WTC11 (cell line): ENCODE results near the gene LTN1. TPM values are rescaled to one million over a fixed set of nuclear protein-coding genes. Genes with fewer than 3 reads are reported as not detected.

ENCODE experiments used
- ATAC-seq: fragments of 200-7000 bp; cut with Tn5 transposase; 2 replicates; pipeline ENCODE4 v1.10.0; 2021; ENCODE audit warnings: mild to moderate bottlenecking, moderate library complexity
- CTCF ChIA-PET: fragments of 300-600 bp; sonication (Branson Sonifier 250); formaldehyde crosslinking; loops from one replicate; lab custom pipeline; 2021; ENCODE audit warnings: antibody characterized with exemption; lab: Charles Lee
- POLR2A ChIA-PET: fragments of 350-600 bp; sonication (Branson Sonifier 250); formaldehyde crosslinking; loops from one replicate; lab custom pipeline; 2021; ENCODE audit warnings: antibody characterized with exemption; lab: Charles Lee
- DNase-seq: peaks from one replicate; pipeline ENCODE4 v3.0.0; 2021; ENCODE audit warnings: low spot score
- H3K27ac Mint-ChIP-seq: 2 replicates; pipeline ENCODE4 v1.8.0; 2021; ENCODE audit warnings: mixed read lengths
- H3K27me3 Mint-ChIP-seq: 2 replicates; pipeline ENCODE4 v1.8.0; 2021; ENCODE audit warnings: low read depth, mild to moderate bottlenecking, moderate library complexity, mixed read lengths
- H3K36me3 Mint-ChIP-seq: 2 replicates; pipeline ENCODE4 v1.8.0; 2021; ENCODE audit warnings: mixed read lengths
- H3K4me1 Mint-ChIP-seq: 2 replicates; pipeline ENCODE4 v1.8.0; 2022; ENCODE audit warnings: mixed read lengths
- H3K4me3 Mint-ChIP-seq: 2 replicates; pipeline ENCODE4 v1.8.0; 2021; ENCODE audit warnings: mild to moderate bottlenecking, moderate library complexity, mixed read lengths
- H3K9me3 Mint-ChIP-seq: 2 replicates; pipeline ENCODE4 v1.8.0; 2021; ENCODE audit warnings: mixed read lengths
- ELF4 ChIP-seq: sonication (generic); formaldehyde crosslinking; IDR thresholded peaks from 2 replicates; pipeline ENCODE4 v1.8.1; 2022; ENCODE audit warnings: low read depth, mild to moderate bottlenecking, moderate library complexity, missing genetic modification reagents
- EMX1 ChIP-seq: fragments of 250-450 bp; sonication (Bioruptor Pico); IDR thresholded peaks from 2 replicates; pipeline ENCODE4 v1.8.0; 2021; ENCODE audit warnings: mild to moderate bottlenecking
- FOXK1 ChIP-seq: sonication (generic); formaldehyde crosslinking; IDR thresholded peaks from 2 replicates; pipeline ENCODE4 v1.8.0; 2022; ENCODE audit warnings: mild to moderate bottlenecking, moderate library complexity, missing genetic modification reagents
- IRF2 ChIP-seq: sonication (generic); formaldehyde crosslinking; IDR thresholded peaks from 2 replicates; pipeline ENCODE4 v1.8.0; 2022; ENCODE audit warnings: low read depth, missing genetic modification reagents, borderline replicate concordance
- KAT7 ChIP-seq: sonication (generic); formaldehyde crosslinking; IDR thresholded peaks from 2 replicates; pipeline ENCODE4 v1.8.1; 2023; ENCODE audit warnings: missing genetic modification reagents, mild to moderate bottlenecking, borderline replicate concordance
- NFYB ChIP-seq: sonication (generic); formaldehyde crosslinking; conservative IDR thresholded peaks from 2 replicates; pipeline ENCODE4 v1.8.0; 2022; ENCODE audit warnings: low read depth, missing genetic modification reagents
- OVOL2 ChIP-seq: fragments of 250-450 bp; sonication (Bioruptor Pico); IDR thresholded peaks from 2 replicates; pipeline ENCODE4 v1.9.0; 2021; ENCODE audit warnings: mild to moderate bottlenecking, borderline replicate concordance
- RORB ChIP-seq: fragments of 250-450 bp; sonication (Bioruptor Pico); IDR thresholded peaks from 2 replicates; pipeline ENCODE4 v1.9.0; 2021; ENCODE audit warnings: mild to moderate bottlenecking
- ZNF263 ChIP-seq: sonication (generic); formaldehyde crosslinking; IDR thresholded peaks from 2 replicates; pipeline ENCODE4 v1.8.1; 2022; ENCODE audit warnings: low read depth, mild to moderate bottlenecking, moderate library complexity, missing genetic modification reagents
- ZNF416 ChIP-seq: fragments of 250-450 bp; sonication (Bioruptor Pico); IDR thresholded peaks from 2 replicates; pipeline ENCODE4 v1.9.0; 2021; ENCODE audit warnings: mild to moderate bottlenecking, inconsistent platforms
- ZNF423 ChIP-seq: fragments of 250-450 bp; sonication (Bioruptor Pico); IDR thresholded peaks from 2 replicates; pipeline ENCODE4 v2.1.2; 2022; ENCODE audit warnings: mild to moderate bottlenecking, moderate library complexity
- total RNA-seq: library from RNA; stranded (reverse); gene quantifications from 3 replicates; pipeline ENCODE4 v1.2.3, GENCODE V29; 2021
- TF ChIP-seq, protein P1 (sequence below): sonication (generic); formaldehyde crosslinking; IDR thresholded peaks from 2 replicates; pipeline ENCODE4 v1.8.1; 2022; ENCODE audit warnings: low read depth, missing genetic modification reagents, borderline replicate concordance
- TF ChIP-seq, protein P2 (sequence below): sonication (generic); formaldehyde crosslinking; conservative IDR thresholded peaks from 2 replicates; pipeline ENCODE4 v1.8.1; 2023; ENCODE audit warnings: mild to moderate bottlenecking, low read depth, missing genetic modification reagents, moderate library complexity
- TF ChIP-seq, protein P3 (sequence below): sonication (generic); formaldehyde crosslinking; IDR thresholded peaks from 2 replicates; pipeline ENCODE4 v1.8.1; 2022; ENCODE audit warnings: mild to moderate bottlenecking, moderate library complexity, missing genetic modification reagents
- TF ChIP-seq, protein P4 (sequence below): sonication (generic); formaldehyde crosslinking; IDR thresholded peaks from 2 replicates; pipeline ENCODE4 v1.8.1; 2023; ENCODE audit warnings: mild to moderate bottlenecking, missing genetic modification reagents, moderate library complexity
- TF ChIP-seq, protein P5 (sequence below): sonication (generic); formaldehyde crosslinking; IDR thresholded peaks from 2 replicates; pipeline ENCODE4 v1.8.1; 2023; ENCODE audit warnings: mild to moderate bottlenecking, missing genetic modification reagents
- TF ChIP-seq, protein P6 (sequence below): fragments of 250-450 bp; sonication (Bioruptor Pico); IDR thresholded peaks from 2 replicates; pipeline ENCODE4 v1.9.0; 2021; ENCODE audit warnings: moderate library complexity, mild to moderate bottlenecking, inconsistent platforms, borderline replicate concordance
- TF ChIP-seq, protein P7 (sequence below): sonication (generic); formaldehyde crosslinking; IDR thresholded peaks from 2 replicates; pipeline ENCODE4 v1.8.1; 2022; ENCODE audit warnings: mild to moderate bottlenecking, missing genetic modification reagents, moderate library complexity, borderline replicate concordance
- TF ChIP-seq, protein P8 (sequence below): sonication (generic); formaldehyde crosslinking; IDR thresholded peaks from 2 replicates; pipeline ENCODE4 v1.8.0; 2023; ENCODE audit warnings: missing genetic modification reagents, mild to moderate bottlenecking, borderline replicate concordance

Gene LTN1
- total RNA-seq, 1 experiment from 2014 or later = 23.0 TPM

DNA sequence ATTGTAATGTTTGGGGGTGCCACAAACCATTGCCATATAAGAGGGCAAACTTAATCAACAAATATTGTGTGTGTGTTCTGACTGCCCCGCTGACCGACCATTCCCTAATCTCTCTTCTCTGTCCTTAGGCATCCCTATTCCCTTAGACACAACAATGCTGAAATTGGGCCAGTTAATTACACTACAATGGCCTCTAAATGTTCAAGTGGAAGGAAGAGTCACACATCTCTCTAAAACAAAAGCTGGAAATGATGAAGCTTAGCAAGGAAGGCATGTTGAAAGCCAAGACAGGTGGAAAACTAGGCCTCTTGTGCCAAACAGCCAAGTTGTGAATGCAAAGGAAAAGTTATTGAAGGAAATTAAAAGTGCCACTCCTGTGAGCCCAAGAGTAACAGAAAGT lies 30.2 kb downstream of the LTN1 start (continued):
- TF ChIP-seq, protein P1, sequence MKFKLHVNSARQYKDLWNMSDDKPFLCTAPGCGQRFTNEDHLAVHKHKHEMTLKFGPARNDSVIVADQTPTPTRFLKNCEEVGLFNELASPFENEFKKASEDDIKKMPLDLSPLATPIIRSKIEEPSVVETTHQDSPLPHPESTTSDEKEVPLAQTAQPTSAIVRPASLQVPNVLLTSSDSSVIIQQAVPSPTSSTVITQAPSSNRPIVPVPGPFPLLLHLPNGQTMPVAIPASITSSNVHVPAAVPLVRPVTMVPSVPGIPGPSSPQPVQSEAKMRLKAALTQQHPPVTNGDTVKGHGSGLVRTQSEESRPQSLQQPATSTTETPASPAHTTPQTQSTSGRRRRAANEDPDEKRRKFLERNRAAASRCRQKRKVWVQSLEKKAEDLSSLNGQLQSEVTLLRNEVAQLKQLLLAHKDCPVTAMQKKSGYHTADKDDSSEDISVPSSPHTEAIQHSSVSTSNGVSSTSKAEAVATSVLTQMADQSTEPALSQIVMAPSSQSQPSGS = no peak
- no peak for TF ChIP-seq ZNF423 (CRISPR knock-in tag)
- TF ChIP-seq IRF2 (CRISPR knock-in tag) = no peak
- no peak for TF ChIP-seq KAT7 (CRISPR knock-in tag)
- TF ChIP-seq, protein P2, sequence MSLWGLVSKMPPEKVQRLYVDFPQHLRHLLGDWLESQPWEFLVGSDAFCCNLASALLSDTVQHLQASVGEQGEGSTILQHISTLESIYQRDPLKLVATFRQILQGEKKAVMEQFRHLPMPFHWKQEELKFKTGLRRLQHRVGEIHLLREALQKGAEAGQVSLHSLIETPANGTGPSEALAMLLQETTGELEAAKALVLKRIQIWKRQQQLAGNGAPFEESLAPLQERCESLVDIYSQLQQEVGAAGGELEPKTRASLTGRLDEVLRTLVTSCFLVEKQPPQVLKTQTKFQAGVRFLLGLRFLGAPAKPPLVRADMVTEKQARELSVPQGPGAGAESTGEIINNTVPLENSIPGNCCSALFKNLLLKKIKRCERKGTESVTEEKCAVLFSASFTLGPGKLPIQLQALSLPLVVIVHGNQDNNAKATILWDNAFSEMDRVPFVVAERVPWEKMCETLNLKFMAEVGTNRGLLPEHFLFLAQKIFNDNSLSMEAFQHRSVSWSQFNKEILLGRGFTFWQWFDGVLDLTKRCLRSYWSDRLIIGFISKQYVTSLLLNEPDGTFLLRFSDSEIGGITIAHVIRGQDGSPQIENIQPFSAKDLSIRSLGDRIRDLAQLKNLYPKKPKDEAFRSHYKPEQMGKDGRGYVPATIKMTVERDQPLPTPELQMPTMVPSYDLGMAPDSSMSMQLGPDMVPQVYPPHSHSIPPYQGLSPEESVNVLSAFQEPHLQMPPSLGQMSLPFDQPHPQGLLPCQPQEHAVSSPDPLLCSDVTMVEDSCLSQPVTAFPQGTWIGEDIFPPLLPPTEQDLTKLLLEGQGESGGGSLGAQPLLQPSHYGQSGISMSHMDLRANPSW (CRISPR knock-in tag) = no peak
- TF ChIP-seq, protein P3, sequence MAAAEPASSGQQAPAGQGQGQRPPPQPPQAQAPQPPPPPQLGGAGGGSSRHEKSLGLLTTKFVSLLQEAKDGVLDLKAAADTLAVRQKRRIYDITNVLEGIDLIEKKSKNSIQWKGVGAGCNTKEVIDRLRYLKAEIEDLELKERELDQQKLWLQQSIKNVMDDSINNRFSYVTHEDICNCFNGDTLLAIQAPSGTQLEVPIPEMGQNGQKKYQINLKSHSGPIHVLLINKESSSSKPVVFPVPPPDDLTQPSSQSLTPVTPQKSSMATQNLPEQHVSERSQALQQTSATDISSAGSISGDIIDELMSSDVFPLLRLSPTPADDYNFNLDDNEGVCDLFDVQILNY (CRISPR knock-in tag) = no peak
- no peak for TF ChIP-seq OVOL2 (CRISPR knock-in tag)
- TF ChIP-seq, protein P4, sequence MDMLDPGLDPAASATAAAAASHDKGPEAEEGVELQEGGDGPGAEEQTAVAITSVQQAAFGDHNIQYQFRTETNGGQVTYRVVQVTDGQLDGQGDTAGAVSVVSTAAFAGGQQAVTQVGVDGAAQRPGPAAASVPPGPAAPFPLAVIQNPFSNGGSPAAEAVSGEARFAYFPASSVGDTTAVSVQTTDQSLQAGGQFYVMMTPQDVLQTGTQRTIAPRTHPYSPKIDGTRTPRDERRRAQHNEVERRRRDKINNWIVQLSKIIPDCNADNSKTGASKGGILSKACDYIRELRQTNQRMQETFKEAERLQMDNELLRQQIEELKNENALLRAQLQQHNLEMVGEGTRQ (CRISPR knock-in tag) = no peak
- TF ChIP-seq NFYB (CRISPR knock-in tag) = no peak
- TF ChIP-seq, protein P5, sequence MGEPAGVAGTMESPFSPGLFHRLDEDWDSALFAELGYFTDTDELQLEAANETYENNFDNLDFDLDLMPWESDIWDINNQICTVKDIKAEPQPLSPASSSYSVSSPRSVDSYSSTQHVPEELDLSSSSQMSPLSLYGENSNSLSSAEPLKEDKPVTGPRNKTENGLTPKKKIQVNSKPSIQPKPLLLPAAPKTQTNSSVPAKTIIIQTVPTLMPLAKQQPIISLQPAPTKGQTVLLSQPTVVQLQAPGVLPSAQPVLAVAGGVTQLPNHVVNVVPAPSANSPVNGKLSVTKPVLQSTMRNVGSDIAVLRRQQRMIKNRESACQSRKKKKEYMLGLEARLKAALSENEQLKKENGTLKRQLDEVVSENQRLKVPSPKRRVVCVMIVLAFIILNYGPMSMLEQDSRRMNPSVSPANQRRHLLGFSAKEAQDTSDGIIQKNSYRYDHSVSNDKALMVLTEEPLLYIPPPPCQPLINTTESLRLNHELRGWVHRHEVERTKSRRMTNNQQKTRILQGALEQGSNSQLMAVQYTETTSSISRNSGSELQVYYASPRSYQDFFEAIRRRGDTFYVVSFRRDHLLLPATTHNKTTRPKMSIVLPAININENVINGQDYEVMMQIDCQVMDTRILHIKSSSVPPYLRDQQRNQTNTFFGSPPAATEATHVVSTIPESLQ (CRISPR knock-in tag) = no peak
- TF ChIP-seq, protein P6, sequence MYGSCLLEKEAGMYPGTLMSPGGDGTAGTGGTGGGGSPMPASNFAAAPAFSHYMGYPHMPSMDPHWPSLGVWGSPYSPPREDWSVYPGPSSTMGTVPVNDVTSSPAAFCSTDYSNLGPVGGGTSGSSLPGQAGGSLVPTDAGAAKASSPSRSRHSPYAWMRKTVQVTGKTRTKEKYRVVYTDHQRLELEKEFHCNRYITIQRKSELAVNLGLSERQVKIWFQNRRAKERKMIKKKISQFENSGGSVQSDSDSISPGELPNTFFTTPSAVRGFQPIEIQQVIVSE (CRISPR knock-in tag) = no peak
- TF ChIP-seq, all 79 proteins: peak for 0

DNA sequence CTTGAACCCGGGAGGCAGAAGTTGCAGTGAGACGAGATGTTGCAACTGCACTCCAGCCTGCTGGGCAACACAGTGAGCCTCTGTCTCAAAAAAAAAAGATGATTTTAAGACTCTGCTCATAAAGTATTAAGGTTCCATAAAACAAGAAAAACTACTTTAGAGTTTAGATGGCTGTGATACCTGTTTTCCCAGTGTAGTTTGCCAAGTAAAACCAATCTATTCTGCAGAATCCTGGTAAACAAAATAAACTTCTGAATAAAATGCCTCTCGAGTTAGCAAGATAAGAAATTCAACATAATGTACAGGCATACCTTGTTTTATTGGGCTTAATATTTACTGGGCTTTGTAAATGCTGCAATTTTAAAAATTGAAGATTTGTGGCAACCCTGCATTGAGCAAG lies 30.8 kb downstream of the LTN1 start:
- no peak for DNase-seq
- ChIA-PET POLR2A (interaction anchor here (0.7 kb wide), 1 partner anchor 52 kb away, joined by 4 read pairs; no protein-coding TSS in a partner anchor), CTCF (no interaction called here)
- ATAC-seq = no peak
- Mint-ChIP-seq H3K4me3 (no peak overlapping the region), H3K4me1 (no peaks in the 10 kb centered on the region), H3K27ac (no peak overlapping the region), H3K27me3 (no peaks in the 10 kb centered on the region), H3K36me3 (peaks cover 25% of the 10 kb centered on the region), H3K9me3 (no peaks in the 10 kb centered on the region)
- no peak for TF ChIP-seq ZNF263 (CRISPR knock-in tag)
- no peak for TF ChIP-seq NFYB (CRISPR knock-in tag)
- no peak for TF ChIP-seq ELF4 (CRISPR knock-in tag)
- TF ChIP-seq, protein P7, sequence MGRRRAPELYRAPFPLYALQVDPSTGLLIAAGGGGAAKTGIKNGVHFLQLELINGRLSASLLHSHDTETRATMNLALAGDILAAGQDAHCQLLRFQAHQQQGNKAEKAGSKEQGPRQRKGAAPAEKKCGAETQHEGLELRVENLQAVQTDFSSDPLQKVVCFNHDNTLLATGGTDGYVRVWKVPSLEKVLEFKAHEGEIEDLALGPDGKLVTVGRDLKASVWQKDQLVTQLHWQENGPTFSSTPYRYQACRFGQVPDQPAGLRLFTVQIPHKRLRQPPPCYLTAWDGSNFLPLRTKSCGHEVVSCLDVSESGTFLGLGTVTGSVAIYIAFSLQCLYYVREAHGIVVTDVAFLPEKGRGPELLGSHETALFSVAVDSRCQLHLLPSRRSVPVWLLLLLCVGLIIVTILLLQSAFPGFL (CRISPR knock-in tag) = no peak
- no peak for TF ChIP-seq EMX1 (CRISPR knock-in tag)
- TF ChIP-seq, protein P8, sequence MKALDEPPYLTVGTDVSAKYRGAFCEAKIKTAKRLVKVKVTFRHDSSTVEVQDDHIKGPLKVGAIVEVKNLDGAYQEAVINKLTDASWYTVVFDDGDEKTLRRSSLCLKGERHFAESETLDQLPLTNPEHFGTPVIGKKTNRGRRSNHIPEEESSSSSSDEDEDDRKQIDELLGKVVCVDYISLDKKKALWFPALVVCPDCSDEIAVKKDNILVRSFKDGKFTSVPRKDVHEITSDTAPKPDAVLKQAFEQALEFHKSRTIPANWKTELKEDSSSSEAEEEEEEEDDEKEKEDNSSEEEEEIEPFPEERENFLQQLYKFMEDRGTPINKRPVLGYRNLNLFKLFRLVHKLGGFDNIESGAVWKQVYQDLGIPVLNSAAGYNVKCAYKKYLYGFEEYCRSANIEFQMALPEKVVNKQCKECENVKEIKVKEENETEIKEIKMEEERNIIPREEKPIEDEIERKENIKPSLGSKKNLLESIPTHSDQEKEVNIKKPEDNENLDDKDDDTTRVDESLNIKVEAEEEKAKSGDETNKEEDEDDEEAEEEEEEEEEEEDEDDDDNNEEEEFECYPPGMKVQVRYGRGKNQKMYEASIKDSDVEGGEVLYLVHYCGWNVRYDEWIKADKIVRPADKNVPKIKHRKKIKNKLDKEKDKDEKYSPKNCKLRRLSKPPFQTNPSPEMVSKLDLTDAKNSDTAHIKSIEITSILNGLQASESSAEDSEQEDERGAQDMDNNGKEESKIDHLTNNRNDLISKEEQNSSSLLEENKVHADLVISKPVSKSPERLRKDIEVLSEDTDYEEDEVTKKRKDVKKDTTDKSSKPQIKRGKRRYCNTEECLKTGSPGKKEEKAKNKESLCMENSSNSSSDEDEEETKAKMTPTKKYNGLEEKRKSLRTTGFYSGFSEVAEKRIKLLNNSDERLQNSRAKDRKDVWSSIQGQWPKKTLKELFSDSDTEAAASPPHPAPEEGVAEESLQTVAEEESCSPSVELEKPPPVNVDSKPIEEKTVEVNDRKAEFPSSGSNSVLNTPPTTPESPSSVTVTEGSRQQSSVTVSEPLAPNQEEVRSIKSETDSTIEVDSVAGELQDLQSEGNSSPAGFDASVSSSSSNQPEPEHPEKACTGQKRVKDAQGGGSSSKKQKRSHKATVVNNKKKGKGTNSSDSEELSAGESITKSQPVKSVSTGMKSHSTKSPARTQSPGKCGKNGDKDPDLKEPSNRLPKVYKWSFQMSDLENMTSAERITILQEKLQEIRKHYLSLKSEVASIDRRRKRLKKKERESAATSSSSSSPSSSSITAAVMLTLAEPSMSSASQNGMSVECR (CRISPR knock-in tag) = no peak
- no peak for TF ChIP-seq FOXK1 (CRISPR knock-in tag)
- TF ChIP-seq ZNF416 = no peak
- no peak for TF ChIP-seq RORB (CRISPR knock-in tag)
